Right kidney (tissue), 1 donor: ENCODE results near the gene ZDHHC18.
A peak's percentile ranks its signal among the peaks of the same experiment; 100 is the strongest.
"Not testable (repeated sequence)": the region's sequence is repeated elsewhere in the genome, so short reads cannot be mapped to it uniquely, and the experiment has no call there.

Experiments
- DNase-seq: peaks from one replicate; pipeline ENCODE4 v3.0.0-alpha.2; 2016

The ZDHHC18 gene

GRCh38 chr1:26857473-26858060 lies 31.1 kb downstream of the ZDHHC18 start:
- DNase-seq: no peak

- DNase-seq: no peak
Measured at GRCh38 chr1:26858160-26858559, 31.7 kb downstream of the ZDHHC18 start.

GRCh38 chr1:26858891-26859640 lies 32.6 kb downstream of the ZDHHC18 start:
- DNase-seq: no peak

GRCh38 chr1:26861286-26861701 lies 34.8 kb downstream of the ZDHHC18 start:
- DNase-seq: no peak

- DNase-seq: no peak
Measured at GRCh38 chr1:26861889-26862378, 35.4 kb downstream of the ZDHHC18 start.

GRCh38 chr1:26862781-26863684 lies 36.5 kb downstream of the ZDHHC18 start, which contains the start of gene SFN:
TSS of gene SFN (plus strand) at chr1:26863149. CDS start at chr1:26863213, 64 bp downstream.
- no peak for DNase-seq

GRCh38 chr1:26863685-26864077 lies 37.2 kb downstream of the ZDHHC18 start:
- no peak for DNase-seq

GRCh38 chr1:26864610-26865480 lies 38.4 kb downstream of the ZDHHC18 start:
- DNase-seq: peak; percentile 97

GRCh38 chr1:26873097-26873496 lies 46.6 kb downstream of the ZDHHC18 start:
- not testable (repeated sequence) for DNase-seq

- no peak for DNase-seq
Measured at GRCh38 chr1:26874896-26875295, 48.4 kb downstream of the ZDHHC18 start.

GRCh38 chr1:26877326-26877725 lies 50.8 kb downstream of the ZDHHC18 start:
- DNase-seq: no peak

GRCh38 chr1:26879793-26880192 lies 53.3 kb downstream of the ZDHHC18 start:
- no peak for DNase-seq

- not testable (repeated sequence) for DNase-seq
Measured at GRCh38 chr1:26881611-26882010, 55.1 kb downstream of the ZDHHC18 start.

- no peak for DNase-seq
Measured at GRCh38 chr1:26882696-26883463, 56.4 kb downstream of the ZDHHC18 start.

GRCh38 chr1:26887125-26887524 lies 60.6 kb downstream of the ZDHHC18 start:
- DNase-seq: no peak

GRCh38 chr1:26888231-26888630 lies 61.7 kb downstream of the ZDHHC18 start:
- DNase-seq: no peak

GRCh38 chr1:26889551-26890466 lies 63.3 kb downstream of the ZDHHC18 start, which contains the start of gene GPN2:
TSS of gene GPN2 (minus strand) at chr1:26890283. CDS start at chr1:26890096, 187 bp downstream.
- DNase-seq: peak; percentile 85

GRCh38 chr1:26890467-26890796 lies 63.9 kb downstream of the ZDHHC18 start:
- DNase-seq: no peak

- DNase-seq: no peak
Measured at GRCh38 chr1:26894263-26894662, 67.8 kb downstream of the ZDHHC18 start.

- DNase-seq: no peak
Measured at GRCh38 chr1:26897351-26897750, 70.9 kb downstream of the ZDHHC18 start.
